Body of pancreas (tissue), 4 donors: ENCODE measurements around the gene POSTN. TPM values are rescaled to one million over a fixed set of nuclear protein-coding genes. Genes with fewer than 3 reads are reported as not detected.

Experiments
- ATAC-seq: fragments of 150-250 bp; one replicate; pipeline ENCODE4 v1.9.1; 2016
- DNase-seq, 4 donors: peaks; one replicate each; pipeline ENCODE4 v3.0.0-alpha.2; 2019
- H3K27ac ChIP-seq, 4 donors: fragments of 200-600 bp; sonication (generic); 1 replicate in 3 of 4; 2 replicates in 1 of 4; pipeline versions ENCODE4 v1.5.1 to v1.6.1; 2016 to 2019; ENCODE audit warnings: mild to moderate bottlenecking in 1 of 4, mixed read lengths in 1 of 4, moderate library complexity in 1 of 4
- H3K27me3 ChIP-seq, 2 donors: fragments of 200-600 bp; sonication (generic); one replicate each; pipeline ENCODE4 v1.6.0; 2016; ENCODE audit warnings: mild to moderate bottlenecking in 1 of 2
- H3K36me3 ChIP-seq, 2 donors: fragments of 200-600 bp; sonication (generic); replicated peaks in 1 of 2; 2 replicates each; pipeline ENCODE4 v1.5.1; 2016; ENCODE audit warnings: low read depth in 2 of 2; ENCODE audit not compliant: insufficient read depth in 1 of 2
- H3K4me1 ChIP-seq: fragments of 200-600 bp; sonication (generic); one replicate; pipeline ENCODE4 v1.6.0; 2016
- H3K4me3 ChIP-seq, 2 donors: fragments of 200-600 bp; sonication (generic); 1 replicate in 1 of 2; 2 replicates in 1 of 2; pipeline ENCODE4 v1.5.1; 2016 to 2019
- H3K9me3 ChIP-seq, 3 donors: fragments of 200-600 bp; sonication (generic); 1 replicate in 2 of 3; 2 replicates in 1 of 3; pipeline ENCODE4 v1.5.1; 2016
- CTCF ChIP-seq, 7 experiments: fragments of 450-650 bp in 4 of 7; fragments of 200-600 bp in 3 of 7; sonication (generic) in 3 of 7; IDR thresholded peaks; one replicate each; pipeline ENCODE4 v1.5.1; 2016 to 2019; ENCODE audit warnings: antibody characterized with exemption in 7 of 7
- POLR2A ChIP-seq, 3 donors: fragments of 450-650 bp; IDR thresholded peaks; one replicate each; pipeline ENCODE4 v1.6.1; 2016; ENCODE audit warnings: antibody characterized with exemption in 3 of 3, mild to moderate bottlenecking in 2 of 3
- WGBS, 2 donors: methylation state at CpG; one replicate each; pipeline ENCODE4 v1.1.5; 2017; 5-methylcytosine and 5-hydroxymethylcytosine counted together
- intact Hi-C: fragments of 100-400 bp; cut with DNase I; formaldehyde crosslinking; loops from one replicate; pipeline ENCODE4 v1.15.1; 2023
- total RNA-seq, 2 donors: library from RNA; depleted of rRNA; stranded (reverse); fragments of >200 nt; gene quantifications; one replicate each; pipeline ENCODE4 v1.1.0, GENCODE V29; 2016

The POSTN gene
- total RNA-seq, 2 donors from 2014 or later, result 4.4 to 6.9 TPM

- intact Hi-C loops, result no loop called here
- no peak for ATAC-seq
- no peak for TF ChIP-seq POLR2A (IDR thresholded peaks at IDR 0.05)
- H3K4me3 ChIP-seq, result no peak overlapping the region
- H3K27ac ChIP-seq, result no peak overlapping the region
- no peaks in the 10 kb centered on the region for H3K36me3 ChIP-seq
- no peak for DNase-seq
- peaks cover 0 to 6% (median 0%) of the 10 kb centered on the region in 3 donors for H3K9me3 ChIP-seq
- H3K4me1 ChIP-seq, result no peaks in the 10 kb centered on the region
- no peaks in the 10 kb centered on the region for H3K27me3 ChIP-seq
- WGBS, 2 donors, result 58 to 60% methylated on average over 3 of the region's 3 CpGs
These were observed 71.7 kb downstream of the POSTN start for GRCh38 chr13:37526710-37527473.

- Histone ChIP-seq H3K27ac (no peak overlapping the region), H3K4me3 (no peak overlapping the region), H3K4me1 (no peaks in the 10 kb centered on the region), H3K9me3 (no peaks in the 10 kb centered on the region), H3K27me3 (no peaks in the 10 kb centered on the region), H3K36me3 (no peaks in the 10 kb centered on the region)
- WGBS, 2 donors, result 63 to 70% methylated on average over 1 of the region's 1 CpG
- no peak for TF ChIP-seq POLR2A (IDR thresholded peaks at IDR 0.05)
- no peak for TF ChIP-seq CTCF (IDR thresholded peaks at IDR 0.05)
- ATAC-seq (no peak), DNase-seq (no peak)
- intact Hi-C loops, result no loop called here
These were observed 83.3 kb downstream of the POSTN start for GRCh38 chr13:37515226-37515625.
